Measurements from ENCODE around the gene PPAN.

Gene PPAN

GRCh38 chr19:10089801-10090375 lies 16.3 kb upstream of the PPAN start:
- TF ChIP-seq GLIS3 (CRISPR knock-in tag; IDR thresholded peaks at IDR 0.05): no peak
- TF ChIP-seq ZFP3 (CRISPR knock-in tag; IDR thresholded peaks at IDR 0.05): no peak
- ATAC-seq: no peak

- TF ChIP-seq PATZ1 (CRISPR knock-in tag; IDR thresholded peaks at IDR 0.05; ENCODE audit: borderline replicate concordance) (no peak), PPARA (CRISPR knock-in tag; IDR thresholded peaks at IDR 0.05; ENCODE audit: borderline replicate concordance) (no peak), GLIS3 (CRISPR knock-in tag; IDR thresholded peaks at IDR 0.05) (no peak), TOX (CRISPR knock-in tag; IDR thresholded peaks at IDR 0.05; ENCODE audit: borderline replicate concordance) (no peak), ZNF565 (CRISPR knock-in tag; conservative IDR thresholded peaks at IDR 0.05; ENCODE audit: low read depth) (no peak), BACH2 (CRISPR knock-in tag; IDR thresholded peaks at IDR 0.05; ENCODE audit: borderline replicate concordance) (no peak), ZFP30 (CRISPR knock-in tag; IDR thresholded peaks at IDR 0.05) (no peak), ESRRG (CRISPR knock-in tag; IDR thresholded peaks at IDR 0.05) (no peak)
- TF ChIP-seq, protein P1, sequence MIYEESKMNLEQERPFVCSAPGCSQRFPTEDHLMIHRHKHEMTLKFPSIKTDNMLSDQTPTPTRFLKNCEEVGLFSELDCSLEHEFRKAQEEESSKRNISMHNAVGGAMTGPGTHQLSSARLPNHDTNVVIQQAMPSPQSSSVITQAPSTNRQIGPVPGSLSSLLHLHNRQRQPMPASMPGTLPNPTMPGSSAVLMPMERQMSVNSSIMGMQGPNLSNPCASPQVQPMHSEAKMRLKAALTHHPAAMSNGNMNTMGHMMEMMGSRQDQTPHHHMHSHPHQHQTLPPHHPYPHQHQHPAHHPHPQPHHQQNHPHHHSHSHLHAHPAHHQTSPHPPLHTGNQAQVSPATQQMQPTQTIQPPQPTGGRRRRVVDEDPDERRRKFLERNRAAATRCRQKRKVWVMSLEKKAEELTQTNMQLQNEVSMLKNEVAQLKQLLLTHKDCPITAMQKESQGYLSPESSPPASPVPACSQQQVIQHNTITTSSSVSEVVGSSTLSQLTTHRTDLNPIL (CRISPR knock-in tag; IDR thresholded peaks at IDR 0.05; ENCODE audit: low read depth): no peak
- no peak for ATAC-seq
Measured at GRCh38 chr19:10091370-10091687, 14.8 kb upstream of the PPAN start.

DNA sequence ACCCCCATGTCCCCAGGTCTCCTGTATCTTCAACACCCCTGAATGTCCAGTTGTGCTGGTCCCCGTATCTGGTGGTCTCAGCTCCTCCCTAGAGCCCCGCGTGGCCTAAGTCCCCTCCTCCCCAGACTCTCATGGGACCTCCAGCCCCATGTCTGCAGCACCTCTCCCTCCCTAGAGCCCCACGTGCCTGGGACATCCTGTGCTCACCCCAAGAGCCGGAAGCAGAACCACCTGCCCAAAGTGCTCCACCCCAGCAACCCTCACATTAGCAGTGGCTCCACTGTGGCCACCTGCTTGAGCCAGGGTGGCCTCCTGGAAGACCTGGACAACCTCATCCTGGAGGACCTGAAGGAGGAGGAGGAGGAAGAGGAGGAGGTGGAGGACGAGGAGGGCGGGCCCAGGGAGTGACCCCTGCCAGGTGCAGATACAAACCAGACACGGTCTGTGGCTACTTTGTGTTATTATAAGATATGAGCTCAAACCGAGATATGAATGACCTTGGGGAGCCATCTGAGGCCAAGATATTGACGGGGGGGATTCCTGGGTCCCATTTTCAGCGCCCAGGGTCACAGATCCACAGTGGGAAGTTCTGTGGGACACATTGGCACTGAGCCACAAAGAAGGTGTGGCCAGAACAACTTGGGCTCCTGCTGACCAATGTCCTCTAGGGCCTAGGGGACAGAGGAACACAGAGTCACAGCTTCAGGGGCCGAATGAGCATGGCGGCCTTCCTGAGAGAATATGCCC lies 14.1 kb upstream of the PPAN start:
- no peak for ATAC-seq
- TF ChIP-seq ESRRG (CRISPR knock-in tag; IDR thresholded peaks at IDR 0.05) (no peak), ISL1 (CRISPR knock-in tag; IDR thresholded peaks at IDR 0.05) (no peak), TSHZ2 (CRISPR knock-in tag; IDR thresholded peaks at IDR 0.05) (no peak), TCF4 (CRISPR knock-in tag; IDR thresholded peaks at IDR 0.05; ENCODE audit: borderline replicate concordance) (no peak)
- TF ChIP-seq, protein P2, sequence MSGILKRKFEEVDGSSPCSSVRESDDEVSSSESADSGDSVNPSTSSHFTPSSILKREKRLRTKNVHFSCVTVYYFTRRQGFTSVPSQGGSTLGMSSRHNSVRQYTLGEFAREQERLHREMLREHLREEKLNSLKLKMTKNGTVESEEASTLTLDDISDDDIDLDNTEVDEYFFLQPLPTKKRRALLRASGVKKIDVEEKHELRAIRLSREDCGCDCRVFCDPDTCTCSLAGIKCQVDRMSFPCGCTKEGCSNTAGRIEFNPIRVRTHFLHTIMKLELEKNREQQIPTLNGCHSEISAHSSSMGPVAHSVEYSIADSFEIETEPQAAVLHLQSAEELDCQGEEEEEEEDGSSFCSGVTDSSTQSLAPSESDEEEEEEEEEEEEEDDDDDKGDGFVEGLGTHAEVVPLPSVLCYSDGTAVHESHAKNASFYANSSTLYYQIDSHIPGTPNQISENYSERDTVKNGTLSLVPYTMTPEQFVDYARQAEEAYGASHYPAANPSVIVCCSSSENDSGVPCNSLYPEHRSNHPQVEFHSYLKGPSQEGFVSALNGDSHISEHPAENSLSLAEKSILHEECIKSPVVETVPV (CRISPR knock-in tag; IDR thresholded peaks at IDR 0.05): no peak

GRCh38 chr19:10092648-10093294 lies 13.4 kb upstream of the PPAN start:
- no peak for ATAC-seq
- TF ChIP-seq GLIS3 (CRISPR knock-in tag; IDR thresholded peaks at IDR 0.05): no peak
- no peak for TF ChIP-seq TSHZ2 (CRISPR knock-in tag; IDR thresholded peaks at IDR 0.05)
- no peak for TF ChIP-seq ZFP30 (CRISPR knock-in tag; IDR thresholded peaks at IDR 0.05)
- TF ChIP-seq ZNF70 (CRISPR knock-in tag; IDR thresholded peaks at IDR 0.05): no peak
- TF ChIP-seq PPARA (CRISPR knock-in tag; IDR thresholded peaks at IDR 0.05; ENCODE audit: borderline replicate concordance): no peak
- TF ChIP-seq PATZ1 (CRISPR knock-in tag; IDR thresholded peaks at IDR 0.05; ENCODE audit: borderline replicate concordance): no peak
- no peak for TF ChIP-seq ZNF565 (CRISPR knock-in tag; conservative IDR thresholded peaks at IDR 0.05; ENCODE audit: low read depth)
- TF ChIP-seq TCF4 (CRISPR knock-in tag; IDR thresholded peaks at IDR 0.05; ENCODE audit: borderline replicate concordance): no peak
- no peak for TF ChIP-seq RARB (CRISPR knock-in tag; IDR thresholded peaks at IDR 0.05)
- TF ChIP-seq, protein P2 (CRISPR knock-in tag; IDR thresholded peaks at IDR 0.05): no peak
